Spinal cord (tissue), 10 donors: ENCODE results near the gene SLC44A4. TPM values are rescaled to one million over a fixed set of nuclear protein-coding genes. Genes with fewer than 3 reads are reported as not detected.
"Not testable (repeated sequence)": the region's sequence is repeated elsewhere in the genome, so short reads cannot be mapped to it uniquely, and the experiment has no call there.

Experiments used
- DNase-seq, 6 donors: peaks; one replicate each; pipeline versions ENCODE4 v3.0.0 to v3.0.0-alpha.2; 2013 to 2015; ENCODE audit warnings: low spot score in 6 of 6, low read depth in 4 of 6
- H3K27ac ChIP-seq: one replicate; pipeline ENCODE4 v1.5.1; 2013; ENCODE audit warnings: low read depth, low read length, control low read depth
- H3K27me3 ChIP-seq: one replicate; pipeline ENCODE4 v1.6.1; 2013; ENCODE audit warnings: low read length; ENCODE audit not compliant: control insufficient read depth, insufficient read depth
- H3K36me3 ChIP-seq: one replicate; pipeline ENCODE4 v1.6.1; 2013; ENCODE audit warnings: low read length; ENCODE audit not compliant: control insufficient read depth, insufficient read depth
- H3K4me1 ChIP-seq: one replicate; pipeline ENCODE4 v1.6.1; 2013; ENCODE audit warnings: low read length; ENCODE audit not compliant: control insufficient read depth, insufficient read depth
- H3K4me3 ChIP-seq: one replicate; pipeline ENCODE4 v1.5.1; 2013; ENCODE audit warnings: low read depth, low read length, control low read depth
- H3K9me3 ChIP-seq: one replicate; pipeline ENCODE4 v1.6.1; 2013; ENCODE audit warnings: low read length; ENCODE audit not compliant: control insufficient read depth, insufficient read depth
- WGBS: methylation state at CpG from one replicate; pipeline ENCODE4 v1.1.5; 2013; ENCODE audit warnings: missing lambda C conversion rate; ENCODE audit not compliant: insufficient coverage; 5-methylcytosine and 5-hydroxymethylcytosine counted together
- polyA plus RNA-seq, 2 donors: library from polyadenylated mRNA; unstranded; fragments of 120-200 nt; gene quantifications; one replicate each; pipeline ENCODE4 v1.2.1, GENCODE V29; 2013; ENCODE audit not compliant: insufficient read length in 2 of 2
- total RNA-seq, 2 donors: library from RNA; depleted of rRNA in 1 of 2; stranded (reverse); fragments of 120-200 nt in 1 of 2; fragments of >200 nt in 1 of 2; gene quantifications; one replicate each; pipeline versions ENCODE4 v1.2.3 to v1.2.4, GENCODE V29; 2013 to 2014
- donor health status: healthy.

The SLC44A4 gene
- total and polyA plus RNA-seq, 4 donors, result 0.20 to 1.1 (median 0.77) TPM

- H3K4me3 ChIP-seq, result not testable (repeated sequence)
- peaks cover 34% of the 10 kb centered on the region for H3K4me1 ChIP-seq
Measured at GRCh38 chr6:31823592-31824196, 55.1 kb downstream of the SLC44A4 start.

GRCh38 chr6:31822036-31822821, 56.6 kb downstream of the SLC44A4 start:
- peak overlapping the region; percentile 75 for H3K4me3 ChIP-seq
- WGBS, result 10% methylated on average over 8 of the region's 25 CpGs
- no peaks in the 10 kb centered on the region for H3K9me3 ChIP-seq
- H3K27me3 ChIP-seq, result no peaks in the 10 kb centered on the region
- H3K36me3 ChIP-seq, result no peaks in the 10 kb centered on the region
- peak overlapping the region; percentile 99 for H3K27ac ChIP-seq
- peaks cover 47% of the 10 kb centered on the region for H3K4me1 ChIP-seq
- DNase-seq, result peak in 2 of 6 donors; percentile 56 to 85

More at GRCh38 chr6:31823592-31824196, 55.1 kb downstream of the SLC44A4 start:
- not testable (repeated sequence) for H3K9me3 ChIP-seq, H3K27me3 ChIP-seq, H3K36me3 ChIP-seq, DNase-seq
- H3K27ac ChIP-seq, result peak overlapping the region; percentile 99
- 100% methylated on average over 1 of the region's 9 CpGs for WGBS

- 7% methylated on average over 18 of the region's 39 CpGs for WGBS
- Histone ChIP-seq H3K4me3 (peak overlapping the region; percentile 75), H3K36me3 (no peaks in the 10 kb centered on the region), H3K27ac (peak overlapping the region; percentile 99), H3K27me3 (no peaks in the 10 kb centered on the region), H3K4me1 (peaks cover 41% of the 10 kb centered on the region), H3K9me3 (no peaks in the 10 kb centered on the region)
- peak in 2 of 6 donors; percentile 70 to 82 for DNase-seq
Measured at GRCh38 chr6:31821301-31822035, 57.3 kb downstream of the SLC44A4 start.

DNA sequence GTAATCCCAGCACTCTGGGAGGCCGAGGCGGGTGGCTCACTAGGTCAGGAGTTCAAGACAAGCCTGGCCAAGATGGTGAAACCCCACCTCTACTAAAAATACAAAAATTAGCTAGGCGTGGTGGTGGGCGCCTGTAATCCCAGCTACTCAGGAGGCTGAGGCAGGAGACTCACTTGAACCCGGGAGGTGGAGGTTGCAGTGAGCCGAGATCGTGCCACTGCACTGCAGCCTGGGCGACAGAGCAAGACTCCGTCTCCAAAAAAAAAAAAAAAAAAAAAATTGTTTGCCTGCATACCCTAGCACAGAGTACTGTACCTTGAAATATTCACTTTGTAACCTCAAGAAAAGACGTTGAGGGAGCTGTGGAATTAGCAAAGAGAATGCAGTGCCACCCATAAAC, 58.4 kb downstream of the SLC44A4 start:
- 96% methylated on average over 5 of the region's 10 CpGs for WGBS
- H3K4me1 ChIP-seq, result peaks cover 36% of the 10 kb centered on the region
- H3K36me3 ChIP-seq, DNase-seq, H3K27me3 ChIP-seq, H3K9me3 ChIP-seq, H3K4me3 ChIP-seq, H3K27ac ChIP-seq: not testable (repeated sequence)

DNA sequence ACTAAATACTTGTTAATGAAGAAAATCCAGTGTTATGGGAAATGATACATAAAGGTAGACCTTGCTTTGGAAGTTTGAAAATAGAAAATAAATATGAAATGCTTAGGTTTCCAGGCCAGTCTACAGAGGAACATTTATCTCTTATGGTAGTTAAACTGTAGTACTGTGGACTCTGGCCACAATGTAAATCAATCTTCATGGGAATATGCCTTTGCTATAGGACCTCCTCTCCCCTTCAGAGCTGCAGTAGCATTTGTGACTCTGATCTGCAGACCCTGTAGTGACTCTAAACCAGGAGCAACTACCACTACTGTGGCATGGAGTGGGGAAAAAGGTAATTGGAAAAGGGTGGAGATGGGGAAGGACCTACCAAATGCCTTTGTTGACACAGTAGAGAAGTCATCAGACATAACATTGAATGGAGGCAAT, 58.9 kb downstream of the SLC44A4 start:
- no peaks in the 10 kb centered on the region for H3K36me3 ChIP-seq
- no peak for DNase-seq
- no peaks in the 10 kb centered on the region for H3K27me3 ChIP-seq
- peaks cover 36% of the 10 kb centered on the region for H3K4me1 ChIP-seq
- no peaks in the 10 kb centered on the region for H3K9me3 ChIP-seq
- H3K27ac ChIP-seq, result no peak overlapping the region
- H3K4me3 ChIP-seq, result no peak overlapping the region

DNA sequence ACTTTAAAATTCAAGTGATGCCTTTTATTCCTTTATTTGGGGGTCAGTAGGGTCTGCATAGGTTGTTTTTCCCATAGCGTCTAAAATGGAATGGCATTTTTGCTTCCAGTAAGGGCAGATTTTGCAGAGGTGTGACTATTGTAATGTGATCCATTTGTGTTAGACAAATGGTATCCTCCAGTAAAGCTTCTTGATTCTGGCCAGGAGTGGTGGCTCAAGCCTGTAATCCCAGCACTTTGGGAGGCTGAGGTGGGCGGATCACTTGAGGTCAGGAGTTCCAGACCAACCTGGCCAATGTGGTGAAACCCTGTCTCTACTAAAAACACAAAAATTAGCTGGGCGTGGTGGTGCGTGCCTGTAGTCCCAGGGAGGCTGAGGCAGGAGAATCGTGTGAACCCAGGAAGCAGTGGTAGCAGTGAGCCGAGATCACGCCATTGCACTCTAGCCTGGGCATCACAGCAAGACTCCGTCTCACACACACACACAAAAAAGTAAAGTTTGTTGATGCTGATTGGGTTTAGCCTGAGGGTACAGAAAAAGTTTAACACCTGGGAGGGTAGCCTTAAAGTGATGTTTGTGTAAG, 60.8 kb downstream of the SLC44A4 start:
- H3K27me3 ChIP-seq, H3K36me3 ChIP-seq, H3K27ac ChIP-seq, DNase-seq, H3K9me3 ChIP-seq: not testable (repeated sequence)
- Histone ChIP-seq H3K4me3 (peak overlapping the region; percentile 43), H3K4me1 (peaks cover 40% of the 10 kb centered on the region)
- WGBS, result 85% methylated on average over 5 of the region's 8 CpGs

GRCh38 chr6:31817133-31817928, 61.5 kb downstream of the SLC44A4 start:
- H3K9me3 ChIP-seq, H3K36me3 ChIP-seq, H3K27me3 ChIP-seq, DNase-seq: not testable (repeated sequence)
- peak overlapping the region; percentile 27 for H3K27ac ChIP-seq
- 82% methylated on average over 7 of the region's 37 CpGs for WGBS
- H3K4me1 ChIP-seq, result peaks cover 35% of the 10 kb centered on the region
- peak overlapping the region; percentile 43 for H3K4me3 ChIP-seq

GRCh38 chr6:31815025-31815838, 63.6 kb downstream of the SLC44A4 start, which contains the start of the genes HSPA1A and HSPA1L:
Gene HSPA1A, plus strand, starts transcription at chr6:31815543. Its CDS starts 214 bp downstream, at chr6:31815757.
Gene HSPA1L, minus strand, starts transcription at chr6:31815283. Its CDS starts 3,311 bp downstream, at chr6:31811972.
- no peaks in the 10 kb centered on the region for H3K9me3 ChIP-seq
- H3K36me3 ChIP-seq, result peaks cover 8% of the 10 kb centered on the region
- H3K4me3 ChIP-seq, result peak within 1 kb of the TSS; percentile 77
- WGBS, result 0% methylated on average over 45 of the region's 56 CpGs
- no peaks in the 10 kb centered on the region for H3K27me3 ChIP-seq
- peaks cover 23% of the 10 kb centered on the region for H3K4me1 ChIP-seq
- DNase-seq, result peak; percentile 93 to 99 (median 98)
- H3K27ac ChIP-seq, result peak within 1 kb of the TSS; percentile 100
